ENCODE data around the gene MME.
"Not testable (repeated sequence)": the region's sequence is repeated elsewhere in the genome, so short reads cannot be mapped to it uniquely, and the experiment has no call there.

Gene MME

GRCh38 chr3:155194973-155195957 lies 115.1 kb downstream of the MME start:
- no peak for FAIRE-seq

GRCh38 chr3:155196131-155197021 lies 116.3 kb downstream of the MME start:
- FAIRE-seq: no peak

GRCh38 chr3:155197786-155198185 lies 117.7 kb downstream of the MME start:
- no peak for FAIRE-seq

- no peak for FAIRE-seq
Measured at GRCh38 chr3:155202626-155203025, 122.5 kb downstream of the MME start.

GRCh38 chr3:155204851-155205250 lies 124.7 kb downstream of the MME start:
- FAIRE-seq: no peak

GRCh38 chr3:155208183-155208800 lies 128.2 kb downstream of the MME start:
- FAIRE-seq: no peak

- FAIRE-seq: no peak
Measured at GRCh38 chr3:155210736-155211135, 130.6 kb downstream of the MME start.

GRCh38 chr3:155211266-155211665 lies 131.1 kb downstream of the MME start:
- no peak for FAIRE-seq

GRCh38 chr3:155211940-155212339 lies 131.8 kb downstream of the MME start:
- no peak for FAIRE-seq

- FAIRE-seq: not testable (repeated sequence)
Measured at GRCh38 chr3:155216007-155216406, 135.9 kb downstream of the MME start.

- no peak for FAIRE-seq
Measured at GRCh38 chr3:155217591-155217990, 137.5 kb downstream of the MME start.

GRCh38 chr3:155218462-155218861 lies 138.3 kb downstream of the MME start:
- FAIRE-seq: no peak

GRCh38 chr3:155219106-155219505 lies 139.0 kb downstream of the MME start:
- FAIRE-seq: no peak

GRCh38 chr3:155225417-155225816 lies 145.3 kb downstream of the MME start:
- no peak for FAIRE-seq

- FAIRE-seq: no peak
Measured at GRCh38 chr3:155227141-155227540, 147.0 kb downstream of the MME start.

GRCh38 chr3:155228676-155229075 lies 148.6 kb downstream of the MME start:
- FAIRE-seq: no peak

- FAIRE-seq: no peak
Measured at GRCh38 chr3:155229086-155229485, 149.0 kb downstream of the MME start.

- no peak for FAIRE-seq
Measured at GRCh38 chr3:155230382-155230781, 150.3 kb downstream of the MME start.

- no peak for FAIRE-seq
Measured at GRCh38 chr3:155231792-155232191, 151.7 kb downstream of the MME start.

GRCh38 chr3:155232605-155233004 lies 152.5 kb downstream of the MME start:
- FAIRE-seq: no peak

GRCh38 chr3:155233213-155233612 lies 153.1 kb downstream of the MME start:
- no peak for FAIRE-seq

Measured in islet of Langerhans (tissue), 1 donor.